Measurements from ENCODE around the gene ZNF407.

The ZNF407 gene

GRCh38 chr18:74836296-74837139 is 238.8 kb downstream of the ZNF407 start:
- no peak for DNase-seq

- no peak for DNase-seq
Measured at GRCh38 chr18:74840492-74841167, 243.0 kb downstream of the ZNF407 start.

GRCh38 chr18:74841248-74841647 is 243.6 kb downstream of the ZNF407 start:
- DNase-seq = no peak

GRCh38 chr18:74849301-74849700 is 251.6 kb downstream of the ZNF407 start:
- no peak for DNase-seq

- DNase-seq = no peak
Measured at GRCh38 chr18:74856434-74856833, 258.8 kb downstream of the ZNF407 start.

- no peak for DNase-seq
Measured at GRCh38 chr18:74856928-74857327, 259.3 kb downstream of the ZNF407 start.

GRCh38 chr18:74857901-74858300 is 260.2 kb downstream of the ZNF407 start:
- no peak for DNase-seq

- DNase-seq = no peak
Measured at GRCh38 chr18:74861154-74861553, 263.5 kb downstream of the ZNF407 start.

GRCh38 chr18:74862094-74862493 is 264.4 kb downstream of the ZNF407 start:
- DNase-seq = no peak

- DNase-seq = no peak
Measured at GRCh38 chr18:74866577-74866976, 268.9 kb downstream of the ZNF407 start.

GRCh38 chr18:74868461-74868860 is 270.8 kb downstream of the ZNF407 start:
- no peak for DNase-seq

GRCh38 chr18:74869904-74870863 is 272.5 kb downstream of the ZNF407 start:
- no peak for DNase-seq

- DNase-seq = no peak
Measured at GRCh38 chr18:74870950-74871349, 273.3 kb downstream of the ZNF407 start.

- no peak for DNase-seq
Measured at GRCh38 chr18:74873629-74874028, 276.0 kb downstream of the ZNF407 start.

GRCh38 chr18:74874351-74874750 is 276.7 kb downstream of the ZNF407 start:
- DNase-seq = no peak

GRCh38 chr18:74876630-74877243 is 279.1 kb downstream of the ZNF407 start:
- no peak for DNase-seq

GRCh38 chr18:74878267-74878666 is 280.6 kb downstream of the ZNF407 start:
- DNase-seq = no peak

GRCh38 chr18:74880706-74881278 is 283.1 kb downstream of the ZNF407 start:
- DNase-seq = no peak

- no peak for DNase-seq
Measured at GRCh38 chr18:74892066-74892627, 294.5 kb downstream of the ZNF407 start.

- DNase-seq = no peak
Measured at GRCh38 chr18:74895686-74896085, 298.0 kb downstream of the ZNF407 start.

- peak; percentile 50 for DNase-seq
Measured at GRCh38 chr18:74896390-74896991, 298.8 kb downstream of the ZNF407 start.

Data from CD4-positive, alpha-beta T cell treated with Interleukin-4 for 4 hours (primary cell).